ENCODE results near the gene CDK2AP2. TPM values are rescaled to one million over a fixed set of nuclear protein-coding genes. Genes with fewer than 3 reads are reported as not detected.

CDK2AP2 gene
- total and polyA plus RNA-seq, 9 of the 15 experiments (the other 6 are each of a cell fraction or from before 2014, with no cell fraction given) = 4.4 to 47.4 (median 21.7) TPM

DNA sequence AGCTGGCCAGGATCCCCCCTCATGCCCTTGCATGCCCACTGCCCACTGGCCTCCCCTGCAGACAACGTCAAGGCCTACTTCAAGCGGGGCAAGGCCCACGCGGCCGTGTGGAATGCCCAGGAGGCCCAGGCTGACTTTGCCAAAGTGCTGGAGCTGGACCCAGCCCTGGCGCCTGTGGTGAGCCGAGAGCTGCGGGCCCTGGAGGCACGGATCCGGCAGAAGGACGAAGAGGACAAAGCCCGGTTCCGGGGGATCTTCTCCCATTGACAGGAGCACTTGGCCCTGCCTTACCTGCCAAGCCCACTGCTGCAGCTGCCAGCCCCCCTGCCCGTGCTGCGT lies 17.3 kb downstream of the CDK2AP2 start:
- H3K4me3 ChIP-seq = no peak overlapping the region
- BruUV-seq (replicated peaks) = no TSS peak
- no peak for FAIRE-seq
- peaks cover 81% of the 10 kb centered on the region; the same call in 2 of the 3 replicates for H3K36me3 ChIP-seq (ENCODE audit: control insufficient read depth, insufficient read depth, low read length)
- H3K27ac ChIP-seq (ENCODE audit: extremely low read depth, low read depth, low read length) = no peak overlapping the region
- no peaks in the 10 kb centered on the region for H3K9me3 ChIP-seq (replicated peaks; ENCODE audit: control insufficient read depth, insufficient read depth, low read depth, low read length)
- ATAC-seq = no peak
- H3K4me1 ChIP-seq (replicated peaks in 1 of 2; ENCODE audit: control insufficient read depth in 2 of 2, insufficient read depth in 2 of 2, low read length in 2 of 2) = peaks cover 8 to 81% of the 10 kb centered on the region in 2 experiments; a peak in 4 of 5 replicates
- TF ChIP-seq CHD7 (IDR thresholded peaks at IDR 0.05; ENCODE audit: low read depth, low read length) = no peak
- no peak for TF ChIP-seq BRF1 (IDR thresholded peaks at IDR 0.05; ENCODE audit: borderline replicate concordance, extremely low read depth, insufficient read length)
- peak; percentile 65 for TF ChIP-seq POLR2G (IDR thresholded peaks at IDR 0.05; ENCODE audit: low read depth, low read length)
- no peak for TF ChIP-seq TAF1 (IDR thresholded peaks at IDR 0.05; ENCODE audit: control insufficient read depth, extremely low read depth, insufficient read depth, low read length, severe bottlenecking)
- TF ChIP-seq RBFOX2 (IDR thresholded peaks at IDR 0.05; ENCODE audit: low read depth, low read length) = peak; percentile 45; the same call in 1 of the 2 replicates
- no peak for TF ChIP-seq ZKSCAN1 (IDR thresholded peaks at IDR 0.05; ENCODE audit: low read depth, low read length)
- no peak for TF ChIP-seq CBFA2T3 (IDR thresholded peaks at IDR 0.05)
- TF ChIP-seq CCAR2 (IDR thresholded peaks at IDR 0.05; ENCODE audit: low read depth, low read length) = no peak
- TF ChIP-seq POLR2AphosphoS5 (IDR thresholded peaks at IDR 0.05; ENCODE audit: control insufficient read depth, insufficient read depth, low read depth, low read length) = no peak
- TF ChIP-seq HNRNPH1 (optimal IDR thresholded peaks at IDR 0.05; ENCODE audit: low read depth, low read length) = no peak
- TF ChIP-seq THRAP3 (IDR thresholded peaks at IDR 0.05; ENCODE audit: borderline replicate concordance) = no peak
- ChIA-PET CTCF (ENCODE audit: low intra/inter-chr PET ratio) (no interaction called here), POLR2A (interaction anchor here (0.6 to 1.6 kb wide), 5 partner anchors 8 to 923 kb away, joined by 3 to 9 read pairs (median 3); no protein-coding TSS in a partner anchor)
- H3K9me1 ChIP-seq (ENCODE audit: control insufficient read depth, insufficient read depth, low read length) = no peaks in the 10 kb centered on the region
- H3K27me3 ChIP-seq (ENCODE audit: control insufficient read depth in 2 of 2, insufficient read depth in 2 of 2, low read length in 2 of 2) = no peaks in the 10 kb centered on the region
- intact Hi-C loops (cut with micrococcal nuclease) = no loop called here
- peak overlapping the region in 1 of 2 experiments; percentile 45; a peak in 2 of 4 replicates for H3K9ac ChIP-seq (ENCODE audit: insufficient read depth in 1 of 2, low read depth in 2 of 2, low read length in 2 of 2)
- WGBS (ENCODE audit: insufficient coverage, low coverage, missing lambda C conversion rate) = 91% methylated on average over 11 of the region's 15 CpGs
- DNase-seq (ENCODE audit: extremely low read depth in 1 of 4, low spot score in 3 of 4) = no peak
- H3K79me2 ChIP-seq (ENCODE audit: control insufficient read depth, insufficient read depth, low read length) = peaks cover 11% of the 10 kb centered on the region; the same call in 1 of the 3 replicates
- in situ Hi-C loops (cut with MboI) = no loop called here
- H3K4me2 ChIP-seq (ENCODE audit: insufficient read depth, low read length) = no peak overlapping the region
- H2AFZ ChIP-seq (ENCODE audit: low read depth, low read length) = no peak overlapping the region
- H4K20me1 ChIP-seq (replicated peaks; ENCODE audit: control insufficient read depth, insufficient read depth, low read length) = no peaks in the 10 kb centered on the region
